ENCODE results near the gene HIVEP1. TPM values are rescaled to one million over a fixed set of nuclear protein-coding genes. Genes with fewer than 3 reads are reported as not detected.
"Not testable (repeated sequence)": the region's sequence is repeated elsewhere in the genome, so short reads cannot be mapped to it uniquely, and the experiment has no call there.

HIVEP1 gene
- total RNA-seq, 1 donor = 18.8 TPM

- no peaks in the 10 kb centered on the region for H3K27me3 ChIP-seq (ENCODE audit: insufficient read depth, low read length)
- peaks cover 20% of the 10 kb centered on the region for H3K4me1 ChIP-seq (ENCODE audit: insufficient read depth, low read length)
- no peaks in the 10 kb centered on the region for H3K79me2 ChIP-seq (ENCODE audit: insufficient read depth, low read length)
- no peaks in the 10 kb centered on the region for H3K9me3 ChIP-seq (ENCODE audit: low read depth, low read length)
- no peaks in the 10 kb centered on the region for H3K36me3 ChIP-seq (ENCODE audit: insufficient read depth, low read length)
- H3K4me3 ChIP-seq (ENCODE audit: insufficient read depth, low read length) = no peak overlapping the region
- no peak overlapping the region for H3K4me2 ChIP-seq (ENCODE audit: insufficient read depth, low read length)
- H4K20me1 ChIP-seq (ENCODE audit: insufficient read depth, low read length) = no peaks in the 10 kb centered on the region
- no peak for DNase-seq (ENCODE audit: insufficient read length, low spot score, missing footprints)
- no peak overlapping the region for H2AFZ ChIP-seq (ENCODE audit: low read length)
- H3K27ac ChIP-seq (ENCODE audit: low read depth, low read length) = no peak overlapping the region
- TF ChIP-seq, protein P1, sequence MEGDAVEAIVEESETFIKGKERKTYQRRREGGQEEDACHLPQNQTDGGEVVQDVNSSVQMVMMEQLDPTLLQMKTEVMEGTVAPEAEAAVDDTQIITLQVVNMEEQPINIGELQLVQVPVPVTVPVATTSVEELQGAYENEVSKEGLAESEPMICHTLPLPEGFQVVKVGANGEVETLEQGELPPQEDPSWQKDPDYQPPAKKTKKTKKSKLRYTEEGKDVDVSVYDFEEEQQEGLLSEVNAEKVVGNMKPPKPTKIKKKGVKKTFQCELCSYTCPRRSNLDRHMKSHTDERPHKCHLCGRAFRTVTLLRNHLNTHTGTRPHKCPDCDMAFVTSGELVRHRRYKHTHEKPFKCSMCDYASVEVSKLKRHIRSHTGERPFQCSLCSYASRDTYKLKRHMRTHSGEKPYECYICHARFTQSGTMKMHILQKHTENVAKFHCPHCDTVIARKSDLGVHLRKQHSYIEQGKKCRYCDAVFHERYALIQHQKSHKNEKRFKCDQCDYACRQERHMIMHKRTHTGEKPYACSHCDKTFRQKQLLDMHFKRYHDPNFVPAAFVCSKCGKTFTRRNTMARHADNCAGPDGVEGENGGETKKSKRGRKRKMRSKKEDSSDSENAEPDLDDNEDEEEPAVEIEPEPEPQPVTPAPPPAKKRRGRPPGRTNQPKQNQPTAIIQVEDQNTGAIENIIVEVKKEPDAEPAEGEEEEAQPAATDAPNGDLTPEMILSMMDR (IDR thresholded peaks at IDR 0.05; ENCODE audit: extremely low read depth, low read depth, low read length) = peak; percentile 44
These were observed 138.8 kb downstream of the HIVEP1 start for GRCh38 chr6:12150812-12151432.

DNA sequence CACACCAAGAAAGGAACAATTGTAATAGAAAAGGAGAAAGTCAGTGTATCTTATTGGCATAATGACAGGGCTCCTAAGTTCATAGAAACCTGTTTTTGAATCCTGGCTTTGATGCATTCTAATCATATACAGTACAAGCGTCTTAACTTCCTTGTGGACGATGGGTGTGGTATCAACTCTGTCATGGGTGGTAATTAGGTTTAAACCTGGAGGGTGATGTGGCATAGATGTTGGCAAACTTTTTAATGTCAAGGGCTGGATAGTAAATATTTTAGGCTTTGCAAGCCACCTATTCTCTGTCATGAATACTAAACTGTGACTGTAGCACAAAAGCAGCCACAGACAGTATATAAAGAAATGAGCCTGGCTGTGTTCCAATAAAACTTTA is 139.3 kb downstream of the HIVEP1 start:
- Histone ChIP-seq H3K4me1 (ENCODE audit: insufficient read depth, low read length) (peaks cover 20% of the 10 kb centered on the region), H4K20me1 (ENCODE audit: insufficient read depth, low read length) (no peaks in the 10 kb centered on the region), H3K4me2 (ENCODE audit: insufficient read depth, low read length) (no peak overlapping the region), H3K27me3 (ENCODE audit: insufficient read depth, low read length) (no peaks in the 10 kb centered on the region), H2AFZ (ENCODE audit: low read length) (no peak overlapping the region), H3K9me3 (ENCODE audit: low read depth, low read length) (no peaks in the 10 kb centered on the region), H3K27ac (ENCODE audit: low read depth, low read length) (no peak overlapping the region), H3K4me3 (ENCODE audit: insufficient read depth, low read length) (no peak overlapping the region), H3K79me2 (ENCODE audit: insufficient read depth, low read length) (no peaks in the 10 kb centered on the region), H3K36me3 (ENCODE audit: insufficient read depth, low read length) (no peaks in the 10 kb centered on the region)
- no peak for DNase-seq (ENCODE audit: insufficient read length, low spot score, missing footprints)
- TF ChIP-seq, protein P1 (IDR thresholded peaks at IDR 0.05; ENCODE audit: extremely low read depth, low read depth, low read length) = no peak

DNA sequence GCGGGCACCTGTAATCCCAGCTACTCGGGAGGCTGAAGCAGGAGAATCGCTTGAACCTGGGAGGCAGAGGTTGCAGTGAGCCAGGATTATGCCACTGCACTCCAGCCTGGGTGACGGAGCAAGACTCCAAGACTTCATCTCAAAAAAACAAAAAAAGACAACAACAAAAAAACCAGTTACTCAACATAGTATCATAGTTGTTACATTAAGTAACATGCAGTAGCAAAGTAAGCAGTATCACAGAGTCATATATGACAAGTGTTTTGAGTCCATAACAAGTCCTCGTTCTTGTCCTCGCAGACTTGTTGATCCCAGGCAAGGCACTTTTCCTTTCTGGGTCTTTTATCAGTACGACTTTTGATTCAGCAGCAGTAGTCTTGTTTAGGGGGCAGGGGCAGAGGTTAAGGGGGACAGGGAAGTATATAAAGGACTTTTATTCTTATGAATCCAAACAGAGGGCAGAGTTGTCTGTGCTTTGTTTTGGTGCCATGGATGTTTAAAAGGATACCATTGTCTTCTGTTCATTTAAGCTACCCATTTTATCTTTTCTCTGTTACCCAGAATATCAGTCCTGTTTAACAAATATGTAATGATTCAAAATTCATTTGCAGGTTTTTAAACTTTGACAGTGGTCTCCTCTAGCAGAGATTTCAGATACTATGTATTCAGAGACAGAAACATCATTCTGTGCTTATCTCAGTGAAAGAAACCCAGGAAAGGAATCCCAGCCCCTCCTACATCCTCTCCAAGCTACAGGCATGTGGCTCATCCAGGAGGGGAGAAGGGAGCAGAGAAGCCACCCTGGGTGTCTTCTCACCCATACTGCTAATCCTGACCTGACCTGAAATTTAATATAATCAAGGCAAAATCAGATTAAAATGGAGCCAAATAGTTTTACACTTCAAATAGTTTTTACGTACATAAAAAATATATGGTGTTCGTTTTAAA is 140.2 kb downstream of the HIVEP1 start:
- TF ChIP-seq, protein P1 (IDR thresholded peaks at IDR 0.05; ENCODE audit: extremely low read depth, low read depth, low read length) = no peak
- no peaks in the 10 kb centered on the region for H3K79me2 ChIP-seq (ENCODE audit: insufficient read depth, low read length)

DNA sequence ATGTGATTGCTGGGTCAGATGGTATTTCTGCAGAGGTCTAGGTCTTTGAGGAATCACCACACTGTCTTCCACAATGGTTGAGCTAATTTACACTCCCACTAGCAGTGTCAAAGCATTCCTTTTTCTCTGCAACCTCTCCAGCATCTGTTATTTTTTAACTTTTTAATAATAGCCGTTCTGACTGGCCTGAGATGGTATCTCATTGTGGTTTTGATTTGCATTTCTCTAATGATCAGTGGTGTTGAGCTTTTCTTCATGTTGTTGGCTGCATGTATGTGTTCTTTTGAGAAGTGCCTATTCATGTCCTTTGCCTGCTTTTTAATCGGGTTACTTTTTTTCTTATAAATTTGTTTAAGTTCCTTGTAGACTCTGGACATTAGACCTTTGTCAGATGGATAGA is 143.7 kb downstream of the HIVEP1 start:
- H3K4me1 ChIP-seq (ENCODE audit: insufficient read depth, low read length); H3K27me3 ChIP-seq (ENCODE audit: insufficient read depth, low read length); H3K27ac ChIP-seq (ENCODE audit: low read depth, low read length); H4K20me1 ChIP-seq (ENCODE audit: insufficient read depth, low read length); H2AFZ ChIP-seq (ENCODE audit: low read length); H3K36me3 ChIP-seq (ENCODE audit: insufficient read depth, low read length); H3K9me3 ChIP-seq (ENCODE audit: low read depth, low read length); DNase-seq (ENCODE audit: insufficient read length, low spot score, missing footprints); H3K79me2 ChIP-seq (ENCODE audit: insufficient read depth, low read length); H3K4me3 ChIP-seq (ENCODE audit: insufficient read depth, low read length); H3K4me2 ChIP-seq (ENCODE audit: insufficient read depth, low read length): not testable (repeated sequence)

More for the DNA sequence above, 140.2 kb downstream of the HIVEP1 start:
- no peak overlapping the region for H2AFZ ChIP-seq (ENCODE audit: low read length)
- H3K27ac ChIP-seq (ENCODE audit: low read depth, low read length) = no peak overlapping the region
- no peaks in the 10 kb centered on the region for H3K9me3 ChIP-seq (ENCODE audit: low read depth, low read length)
- H3K36me3 ChIP-seq (ENCODE audit: insufficient read depth, low read length) = no peaks in the 10 kb centered on the region
- H3K4me1 ChIP-seq (ENCODE audit: insufficient read depth, low read length) = peaks cover 20% of the 10 kb centered on the region
- H3K4me2 ChIP-seq (ENCODE audit: insufficient read depth, low read length) = no peak overlapping the region
- H3K4me3 ChIP-seq (ENCODE audit: insufficient read depth, low read length) = no peak overlapping the region
- no peak for DNase-seq (ENCODE audit: insufficient read length, low spot score, missing footprints)
- H4K20me1 ChIP-seq (ENCODE audit: insufficient read depth, low read length) = no peaks in the 10 kb centered on the region
- no peaks in the 10 kb centered on the region for H3K27me3 ChIP-seq (ENCODE audit: insufficient read depth, low read length)
